ENCODE results near the gene FRMPD2. TPM values are rescaled to one million over a fixed set of nuclear protein-coding genes. Genes with fewer than 3 reads are reported as not detected.

FRMPD2 gene
- total RNA-seq, 1 donor from 2014 or later, result not detected

Other genes starting within 250 kb of the FRMPD2 start
- 27.2 TPM for gene MAPK8, start 32.0 kb upstream of the FRMPD2 start, total RNA-seq

Data from esophagus mucosa (tissue), 1 donor.